Islet precursor cell (in vitro differentiated cells): ENCODE data around the gene FGF22.

ENCODE experiments used
- DNase-seq: peaks from one replicate; pipeline ENCODE4 v3.0.0-alpha.2; 2018

FGF22 gene

DNA sequence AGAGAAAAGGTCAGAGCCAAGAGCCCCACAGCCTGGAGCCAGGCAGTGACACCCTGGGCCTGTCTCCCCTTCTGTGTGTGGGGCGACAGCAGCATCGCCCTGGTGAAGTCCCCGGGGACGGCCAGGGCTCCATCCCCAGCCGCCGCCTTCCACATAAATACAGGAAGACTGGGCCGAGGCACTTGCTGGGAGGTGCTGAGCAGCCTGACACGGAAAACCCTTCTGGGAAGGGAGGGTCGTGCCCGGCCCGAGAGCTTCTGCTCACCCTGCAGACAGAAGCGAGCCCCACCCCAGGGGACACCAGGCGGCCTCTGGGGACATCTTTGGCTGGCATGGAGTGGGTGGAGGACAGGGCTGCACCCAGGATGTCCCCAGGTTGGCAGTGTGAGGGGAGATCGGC, 5.1 kb downstream of the FGF22 start:
- DNase-seq: no peak

DNA sequence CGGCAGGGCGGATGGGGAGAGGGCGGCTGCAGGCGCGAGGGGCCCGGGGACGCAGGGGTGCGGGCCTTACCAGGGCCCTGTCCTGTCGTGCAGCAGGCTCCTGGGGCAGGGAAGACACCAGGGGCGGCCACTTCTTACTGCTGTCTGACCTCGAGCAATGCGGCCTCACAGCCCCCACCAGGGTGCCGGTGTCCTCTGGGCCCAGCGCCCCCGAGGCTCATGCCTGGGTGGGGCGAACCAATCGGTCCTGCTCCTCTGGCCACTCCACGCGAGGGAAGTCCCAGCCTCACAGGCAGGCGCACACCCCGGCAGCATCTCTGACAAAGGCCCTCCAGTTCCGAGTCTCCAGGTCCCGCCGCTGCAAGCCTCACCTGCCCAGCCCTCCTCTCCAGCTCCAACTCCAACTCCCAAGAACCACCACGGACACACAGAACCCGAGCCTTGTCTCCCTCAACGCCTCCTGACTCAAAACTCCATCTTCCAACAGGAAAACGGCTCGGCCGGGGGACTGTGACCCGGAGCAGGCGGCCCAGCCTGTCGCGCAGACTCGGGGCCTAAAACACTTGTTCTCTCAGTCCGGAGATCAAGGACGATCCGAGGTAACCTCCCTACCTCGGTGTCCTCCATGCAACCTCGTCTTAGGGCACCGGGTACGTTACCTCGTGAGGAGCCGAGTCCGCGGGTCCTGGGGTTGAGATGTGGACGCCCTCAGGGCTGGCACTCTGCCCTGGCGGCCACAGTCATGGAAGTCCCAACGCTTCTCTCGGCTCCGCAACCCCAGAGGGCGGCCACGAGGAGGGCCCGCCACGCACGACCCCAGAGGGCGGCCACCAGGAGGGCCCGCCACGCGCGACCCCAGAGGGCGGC, 6.5 kb downstream of the FGF22 start:
- DNase-seq: no peak

DNA sequence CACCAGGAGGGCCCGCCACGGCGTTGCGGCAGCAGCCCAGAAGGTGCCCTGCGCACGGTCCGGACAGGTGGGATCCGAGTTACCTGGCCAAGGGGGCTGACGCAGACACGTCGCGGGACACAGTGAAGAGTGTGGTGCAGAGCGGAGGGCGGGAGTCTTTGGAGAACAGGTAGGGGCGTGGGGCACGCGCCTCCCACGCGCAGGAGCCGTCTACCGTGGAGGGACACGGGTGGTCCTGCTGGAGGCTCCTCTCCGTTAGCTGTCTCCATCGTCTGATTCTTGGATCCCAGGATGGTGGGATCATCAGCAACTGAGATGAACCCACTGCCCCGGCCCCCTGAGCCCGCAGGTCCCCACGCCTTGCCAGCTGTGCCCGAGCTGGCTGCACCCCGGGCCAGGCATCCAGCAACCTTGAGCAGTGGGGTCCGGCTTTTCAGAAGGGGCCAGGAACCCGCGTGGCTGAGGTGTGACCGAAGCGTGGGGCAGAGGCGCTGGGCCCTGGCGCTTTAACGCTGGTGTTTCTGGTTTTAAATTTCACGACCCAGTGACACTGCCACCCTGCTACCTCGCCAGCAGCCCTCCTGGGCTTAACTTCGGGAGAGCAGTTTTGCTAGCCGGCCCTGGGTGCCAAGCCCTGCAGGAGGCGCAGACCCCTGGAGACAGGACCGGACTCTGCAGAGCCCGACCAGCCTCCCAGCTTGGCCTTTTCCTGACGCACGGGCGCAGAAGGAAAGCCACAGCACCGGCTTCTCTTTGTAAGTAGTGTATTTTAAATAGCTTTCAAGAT, 7.3 kb downstream of the FGF22 start:
- no peak for DNase-seq

- DNase-seq: no peak
Measured at GRCh38 chr19:647566-648284, 8.0 kb downstream of the FGF22 start.

DNA sequence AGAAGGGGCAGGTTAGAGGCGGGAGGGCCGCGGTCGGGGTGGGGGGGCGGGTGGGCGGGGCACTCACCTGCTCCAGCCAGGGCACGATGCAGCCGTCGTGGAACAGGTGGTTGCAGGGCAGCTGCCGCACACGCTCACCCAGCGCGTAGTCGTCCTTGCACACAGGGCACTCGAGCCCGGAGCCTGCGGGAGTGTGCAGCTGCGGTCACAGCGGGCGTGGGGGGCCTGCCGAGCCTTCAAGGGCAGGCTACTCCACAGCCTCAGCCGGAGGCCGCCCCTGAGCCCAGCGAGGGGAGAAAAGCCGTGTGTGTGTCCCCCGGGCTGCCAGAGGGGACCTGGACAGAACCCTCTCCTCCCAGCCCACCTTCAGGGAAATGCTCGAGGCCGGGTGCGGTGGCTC, 8.6 kb downstream of the FGF22 start:
- DNase-seq: peak; percentile 45

DNA sequence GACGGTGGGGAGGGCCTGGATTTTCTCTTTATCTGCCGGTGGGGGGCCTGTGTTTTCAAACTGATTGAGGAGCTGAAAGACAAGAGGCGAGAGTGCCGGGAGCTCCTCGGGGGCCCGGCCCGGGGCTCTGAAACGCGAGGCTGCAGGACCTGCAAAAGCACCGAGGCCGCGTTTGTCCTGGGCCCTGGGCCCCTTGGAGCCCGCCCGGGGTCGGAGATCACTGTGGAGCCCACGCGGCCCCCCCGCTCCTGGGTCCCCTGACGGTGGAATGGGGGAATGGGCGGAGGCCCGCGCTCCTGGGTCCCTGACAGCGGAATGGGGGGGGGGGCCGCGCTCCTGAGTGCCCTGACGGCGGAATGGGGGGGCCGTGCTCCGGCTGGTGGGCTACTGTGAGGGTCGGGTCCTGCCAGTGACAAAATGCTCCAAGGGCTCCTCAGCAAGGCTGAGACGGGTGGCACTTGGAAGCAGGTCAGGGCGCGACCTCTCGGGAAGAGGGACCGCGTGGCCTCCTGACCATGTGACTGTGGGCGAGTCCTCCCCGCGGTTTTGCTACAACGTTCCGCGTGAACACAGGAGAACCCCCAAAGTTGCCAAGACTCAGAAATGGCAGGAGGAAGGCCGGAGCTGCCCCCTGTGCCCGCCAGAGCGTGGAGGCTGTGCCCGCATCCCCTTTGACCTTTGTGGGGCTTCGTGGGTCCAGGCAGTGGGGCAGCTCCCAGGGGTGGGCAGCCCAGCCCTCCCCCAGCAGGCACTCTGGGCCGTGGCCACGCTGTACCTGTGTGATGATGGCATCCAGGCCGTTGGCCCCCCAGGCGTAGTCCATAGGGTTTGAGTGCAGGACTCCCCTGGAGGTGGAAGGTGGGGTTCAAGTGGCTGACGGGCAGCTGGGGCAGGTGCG, 9.5 kb downstream of the FGF22 start:
- no peak for DNase-seq

DNA sequence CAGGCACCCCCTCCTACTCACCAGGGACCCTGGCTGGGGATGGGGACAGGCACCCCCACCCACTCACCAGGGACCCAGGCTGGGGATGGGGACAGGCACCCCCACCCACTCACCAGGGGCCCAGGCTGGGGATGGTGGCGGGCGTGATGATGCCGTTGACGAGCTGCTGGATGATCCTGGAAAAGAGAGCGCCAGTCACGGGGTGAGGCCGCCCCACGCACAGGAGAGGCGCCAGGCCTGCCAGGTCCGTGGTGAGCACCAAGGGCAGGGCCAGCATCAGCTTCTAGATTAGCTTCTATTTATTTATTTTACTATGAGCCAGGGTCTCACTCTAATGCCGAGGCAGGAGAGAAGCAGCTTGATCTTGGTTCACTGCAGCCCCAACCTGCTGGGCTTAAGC, 10.4 kb downstream of the FGF22 start:
- DNase-seq: no peak

- DNase-seq: no peak
Measured at GRCh38 chr19:651114-651818, 11.6 kb downstream of the FGF22 start.

- no peak for DNase-seq
Measured at GRCh38 chr19:651991-652390, 12.3 kb downstream of the FGF22 start.

GRCh38 chr19:652467-653389, 13.0 kb downstream of the FGF22 start:
- DNase-seq: no peak

DNA sequence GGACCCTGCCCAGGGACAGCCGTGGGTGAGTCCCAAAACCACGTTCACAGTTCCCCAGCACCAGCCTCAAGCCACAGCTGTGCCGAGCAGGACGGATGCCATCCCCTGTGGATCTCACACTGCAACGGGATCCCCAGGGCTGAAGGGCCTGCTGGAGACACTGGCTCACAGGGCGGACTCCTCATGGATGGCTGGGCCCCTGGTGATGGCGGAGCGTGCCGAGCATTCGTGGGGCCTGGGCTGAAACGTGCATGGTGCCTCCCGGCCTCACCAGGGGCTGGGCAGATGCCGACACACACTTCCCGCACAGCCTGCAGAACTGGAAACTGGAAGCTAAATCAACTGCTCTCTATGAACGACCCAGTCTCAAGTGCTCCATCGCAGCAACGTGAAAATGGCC, 13.7 kb downstream of the FGF22 start:
- no peak for DNase-seq

DNA sequence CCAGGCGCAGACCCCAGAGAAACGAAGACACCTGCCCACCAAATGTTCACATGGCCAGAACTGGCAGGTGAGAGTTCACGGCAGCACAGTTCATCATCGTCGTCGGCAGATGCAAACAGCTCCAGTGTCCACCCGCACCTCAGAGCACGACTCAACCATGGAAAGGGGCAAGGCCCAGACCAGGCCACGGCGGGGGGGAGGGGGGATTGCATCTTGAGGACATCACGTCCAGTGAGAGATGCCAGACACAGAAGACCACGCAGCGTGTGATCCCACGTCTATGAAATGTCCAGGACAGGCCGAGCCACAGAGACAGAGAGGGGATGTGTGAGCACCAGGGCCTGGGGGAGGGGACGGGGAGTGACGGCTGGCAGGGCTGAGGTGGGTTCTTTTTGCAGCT, 16.0 kb downstream of the FGF22 start:
- DNase-seq: no peak

DNA sequence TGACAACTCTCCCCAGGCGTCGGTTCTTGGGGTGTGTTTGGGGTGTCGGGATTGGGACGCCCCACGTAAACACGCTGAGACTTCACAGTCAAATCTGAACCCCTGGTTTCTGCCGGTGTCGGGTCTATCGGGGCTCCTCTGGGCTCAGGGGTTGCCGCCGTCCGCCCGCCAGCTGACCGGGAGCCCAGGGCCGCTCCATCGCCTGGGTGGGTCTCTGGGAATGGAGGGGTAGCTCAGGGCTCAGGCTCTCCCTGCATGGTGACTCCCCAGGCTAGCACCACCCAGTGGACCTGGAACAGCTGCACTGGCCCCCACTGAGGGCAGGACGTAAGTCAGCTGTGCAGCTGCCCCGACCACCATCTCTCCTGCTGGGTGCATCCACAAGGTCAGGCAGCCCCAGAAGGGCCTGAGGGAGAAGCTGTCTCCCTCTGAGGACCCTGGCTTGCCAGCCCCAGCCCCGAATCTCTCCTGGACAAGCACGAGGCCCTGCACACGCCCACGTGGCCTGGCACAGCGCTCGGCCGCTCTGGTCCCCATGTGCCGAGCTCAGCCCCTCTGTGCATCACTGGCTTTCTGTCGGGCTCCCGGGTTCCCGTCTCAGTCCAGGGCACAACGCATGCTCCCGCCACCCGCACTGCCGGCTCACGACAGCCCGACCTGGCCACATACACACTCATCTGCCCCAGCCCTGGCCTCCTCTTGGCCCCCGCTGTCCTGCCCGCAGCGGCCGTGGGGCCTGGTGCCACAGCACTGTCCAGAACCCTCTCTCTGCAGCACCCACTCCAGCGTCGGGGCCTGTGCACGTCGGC, 17.3 kb downstream of the FGF22 start:
- no peak for DNase-seq

GRCh38 chr19:657611-658010, 17.9 kb downstream of the FGF22 start:
- no peak for DNase-seq

GRCh38 chr19:658059-658839, 18.6 kb downstream of the FGF22 start:
- DNase-seq: no peak

- DNase-seq: no peak
Measured at GRCh38 chr19:658916-659839, 19.5 kb downstream of the FGF22 start.

DNA sequence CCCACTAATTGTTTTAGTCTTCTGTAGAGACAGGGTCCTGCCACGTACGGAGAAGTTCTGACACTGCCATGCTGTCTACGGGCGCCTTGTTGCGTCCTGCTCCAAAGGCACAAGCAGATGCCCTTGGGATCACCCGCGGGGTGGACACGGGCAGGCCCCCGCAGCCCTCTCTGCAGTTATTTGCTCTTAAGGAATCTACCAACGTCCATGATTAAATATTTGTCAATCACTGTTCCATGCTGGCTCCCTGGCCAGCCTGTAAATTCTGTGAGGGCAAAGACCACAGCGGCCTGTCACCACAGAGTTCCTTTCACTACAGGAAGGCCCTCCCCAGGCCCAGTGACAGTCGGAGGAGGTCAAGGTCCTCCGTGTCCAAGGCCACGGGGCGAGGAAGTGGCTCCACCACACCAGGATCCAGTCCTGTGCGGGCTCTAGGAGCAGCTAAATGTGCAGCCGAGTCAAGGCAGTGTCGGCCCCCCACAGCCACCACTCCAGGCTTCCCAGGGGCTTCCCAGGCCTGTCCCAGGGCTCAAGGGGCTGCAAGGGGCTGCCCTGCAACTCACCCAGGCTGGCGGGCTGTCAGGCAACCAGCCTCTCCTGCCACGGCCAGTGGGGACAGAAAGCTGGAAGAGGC, 21.2 kb downstream of the FGF22 start:
- no peak for DNase-seq
